Activated T-cell treated with anti-CD3 and anti-CD28 coated beads, Interleukin-2, amount 50 U/mL, for 48 hours (primary cell): ENCODE data around the gene SPATA6L.
A peak's percentile ranks its signal among the peaks of the same experiment; 100 is the strongest.

Source experiments
- DNase-seq, 2 experiments: peaks; one replicate each; pipeline ENCODE4 v3.0.0-alpha.2; 2020

Gene SPATA6L

GRCh38 chr9:4581861-4582565 is 84.3 kb downstream of the SPATA6L start:
- DNase-seq = no peak

GRCh38 chr9:4581035-4581760 is 85.1 kb downstream of the SPATA6L start:
- DNase-seq = no peak

- DNase-seq = no peak
These were observed 87.3 kb downstream of the SPATA6L start for GRCh38 chr9:4579001-4579400.

GRCh38 chr9:4576448-4576847 is 89.8 kb downstream of the SPATA6L start:
- DNase-seq = no peak

GRCh38 chr9:4575997-4576396 is 90.3 kb downstream of the SPATA6L start:
- DNase-seq = no peak

- DNase-seq = peak; percentile 35 to 51
These were observed 91.5 kb downstream of the SPATA6L start for GRCh38 chr9:4574657-4575243.

GRCh38 chr9:4573634-4574389 is 92.5 kb downstream of the SPATA6L start:
- no peak for DNase-seq

GRCh38 chr9:4573176-4573575 is 93.1 kb downstream of the SPATA6L start:
- no peak for DNase-seq

- peak in 1 of 2 experiments; percentile 30 for DNase-seq
These were observed 94.0 kb downstream of the SPATA6L start for GRCh38 chr9:4572184-4572826.

- no peak for DNase-seq
These were observed 97.2 kb downstream of the SPATA6L start for GRCh38 chr9:4569101-4569500.

- no peak for DNase-seq
These were observed 98.7 kb downstream of the SPATA6L start for GRCh38 chr9:4567601-4568000.

- DNase-seq = no peak
These were observed 99.5 kb downstream of the SPATA6L start for GRCh38 chr9:4566806-4567205.

- no peak for DNase-seq
These were observed 103.2 kb downstream of the SPATA6L start for GRCh38 chr9:4563105-4563504.

GRCh38 chr9:4559261-4560182 is 106.8 kb downstream of the SPATA6L start:
- DNase-seq = no peak

- DNase-seq = no peak
These were observed 107.8 kb downstream of the SPATA6L start for GRCh38 chr9:4558371-4558998.

GRCh38 chr9:4555236-4555635 is 111.0 kb downstream of the SPATA6L start:
- no peak for DNase-seq

- DNase-seq = no peak
These were observed 112.3 kb downstream of the SPATA6L start for GRCh38 chr9:4553951-4554381.

- DNase-seq = no peak
These were observed 115.3 kb downstream of the SPATA6L start for GRCh38 chr9:4550777-4551484.

GRCh38 chr9:4549751-4550295 is 116.5 kb downstream of the SPATA6L start:
- no peak for DNase-seq
